ENCODE measurements around the gene ASB4.
"Not testable (repeated sequence)": the region's sequence is repeated elsewhere in the genome, so short reads cannot be mapped to it uniquely, and the experiment has no call there.

Gene ASB4

DNA sequence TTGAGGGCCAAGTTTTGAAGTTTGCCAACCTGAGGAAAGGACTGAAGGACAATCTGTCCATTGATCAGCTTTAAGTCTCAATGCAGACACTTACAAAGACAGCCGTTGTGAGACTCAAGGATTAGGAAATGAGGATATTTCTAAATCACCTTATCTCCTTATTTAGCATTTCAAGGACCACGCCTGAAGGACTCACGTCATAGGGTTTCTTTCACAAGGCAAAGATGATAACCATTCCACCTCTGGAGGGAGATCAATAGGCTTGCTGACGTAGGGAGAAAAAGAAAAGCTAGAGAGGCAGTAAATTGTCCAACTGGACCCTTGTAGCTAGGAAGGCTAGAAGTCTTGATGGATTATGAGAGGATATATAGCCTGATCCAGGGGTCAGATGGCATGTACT lies 3.3 kb upstream of the ASB4 start:
- Histone ChIP-seq H3K27me3 (ENCODE audit: control insufficient read depth, insufficient read depth, low read length) (no peaks in the 10 kb centered on the region), H3K4me2 (ENCODE audit: low read length) (no peak overlapping the region), H3K9me3 (replicated peaks; ENCODE audit: low read length) (no peaks in the 10 kb centered on the region), H3K9ac (ENCODE audit: low read depth, low read length) (no peak overlapping the region), H3K4me1 (ENCODE audit: control insufficient read depth, insufficient read depth, low read length) (peaks cover 9% of the 10 kb centered on the region), H3K36me3 (ENCODE audit: insufficient read depth, low read length) (no peaks in the 10 kb centered on the region), H3K4me3 (ENCODE audit: low read length) (no peak overlapping the region)

DNA sequence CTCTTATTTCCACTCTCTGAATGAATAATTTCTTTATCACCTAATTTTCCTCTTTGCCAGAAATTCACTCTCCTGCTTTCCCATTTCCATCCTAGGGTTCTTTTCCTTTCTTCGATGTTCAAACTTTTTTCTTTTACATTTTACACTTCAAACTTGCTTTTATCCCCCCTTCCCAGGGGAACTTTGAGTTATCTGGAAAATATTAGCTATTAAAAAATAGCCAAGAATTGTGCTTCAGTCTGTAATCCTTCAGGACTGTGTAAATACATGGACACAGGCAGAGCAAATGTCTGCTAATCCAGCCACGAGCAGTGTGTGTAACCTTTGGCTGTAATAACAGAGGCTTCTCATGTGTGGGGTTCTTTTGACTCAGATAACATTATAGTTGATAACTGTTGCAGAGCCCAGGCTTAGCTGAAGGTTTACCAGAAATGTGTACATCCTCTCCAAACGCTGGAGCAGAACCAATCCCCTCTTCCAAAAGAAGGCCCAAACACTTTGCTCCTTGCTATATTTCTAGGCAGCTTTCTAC lies 4.6 kb downstream of the ASB4 start:
- Histone ChIP-seq H3K36me3 (ENCODE audit: insufficient read depth, low read length) (no peaks in the 10 kb centered on the region), H3K4me1 (ENCODE audit: control insufficient read depth, insufficient read depth, low read length) (no peaks in the 10 kb centered on the region), H3K4me3 (ENCODE audit: low read length) (no peak overlapping the region), H3K9me3 (replicated peaks; ENCODE audit: low read length) (no peaks in the 10 kb centered on the region), H3K4me2 (ENCODE audit: low read length) (no peak overlapping the region), H3K27me3 (ENCODE audit: control insufficient read depth, insufficient read depth, low read length) (no peaks in the 10 kb centered on the region), H3K9ac (ENCODE audit: low read depth, low read length) (no peak overlapping the region)

DNA sequence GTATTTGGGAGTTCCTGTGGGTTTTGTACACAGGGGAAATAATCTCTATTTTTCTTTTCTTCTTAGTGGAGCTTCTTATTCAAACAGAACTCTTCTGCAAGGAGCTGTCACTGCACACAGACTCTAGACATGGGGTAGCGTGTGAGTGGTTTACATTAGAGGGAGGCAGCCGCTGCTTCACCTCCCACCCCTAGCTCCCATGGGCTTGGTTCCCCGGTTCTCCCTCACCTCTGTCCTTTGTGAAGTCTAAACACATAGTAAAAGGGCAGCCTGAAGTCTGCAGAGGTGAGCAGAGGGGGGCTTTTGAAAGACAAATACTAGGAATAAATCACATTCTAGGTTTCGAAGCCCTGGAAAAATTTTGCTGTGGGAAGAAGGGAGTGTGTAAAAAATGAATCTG lies 5.5 kb downstream of the ASB4 start:
- Histone ChIP-seq H3K4me3 (ENCODE audit: low read length) (no peak overlapping the region), H3K4me2 (ENCODE audit: low read length) (no peak overlapping the region), H3K4me1 (ENCODE audit: control insufficient read depth, insufficient read depth, low read length) (no peaks in the 10 kb centered on the region), H3K9ac (ENCODE audit: low read depth, low read length) (no peak overlapping the region), H3K9me3 (replicated peaks; ENCODE audit: low read length) (no peaks in the 10 kb centered on the region), H3K36me3 (ENCODE audit: insufficient read depth, low read length) (no peaks in the 10 kb centered on the region), H3K27me3 (ENCODE audit: control insufficient read depth, insufficient read depth, low read length) (no peaks in the 10 kb centered on the region)

- H3K4me2 ChIP-seq (ENCODE audit: low read length) = no peak overlapping the region
- no peak overlapping the region for H3K4me3 ChIP-seq (ENCODE audit: low read length)
- H3K27me3 ChIP-seq (ENCODE audit: control insufficient read depth, insufficient read depth, low read length) = no peaks in the 10 kb centered on the region
- no peaks in the 10 kb centered on the region for H3K36me3 ChIP-seq (ENCODE audit: insufficient read depth, low read length)
- H3K9me3 ChIP-seq (replicated peaks; ENCODE audit: low read length) = no peaks in the 10 kb centered on the region
- H3K4me1 ChIP-seq (ENCODE audit: control insufficient read depth, insufficient read depth, low read length) = no peaks in the 10 kb centered on the region
- H3K9ac ChIP-seq (ENCODE audit: low read depth, low read length) = no peak overlapping the region
Observed at GRCh38 chr7:95491634-95492314, 6.0 kb downstream of the ASB4 start.

DNA sequence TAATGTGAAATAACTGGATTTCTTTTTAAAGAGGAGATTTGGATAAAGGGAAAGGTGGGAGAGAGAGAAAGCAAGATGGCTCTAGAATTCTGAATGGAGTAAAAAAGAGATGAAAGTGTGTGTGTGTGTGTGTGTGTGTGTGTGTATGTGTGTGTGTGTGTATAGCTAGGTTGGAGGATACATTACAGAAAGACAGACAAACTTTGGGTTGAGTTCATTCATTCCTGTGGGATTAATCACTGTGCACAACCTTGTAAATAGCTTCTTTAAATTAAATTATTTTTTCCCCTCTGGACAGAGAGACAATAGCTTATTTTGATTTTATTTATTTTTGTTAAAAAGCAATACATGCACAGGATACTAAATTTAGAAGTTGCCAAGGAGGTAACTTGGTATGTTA lies 7.5 kb downstream of the ASB4 start:
- no peak overlapping the region for H3K9ac ChIP-seq (ENCODE audit: low read depth, low read length)
- H3K4me3 ChIP-seq (ENCODE audit: low read length) = no peak overlapping the region
- H3K4me2 ChIP-seq (ENCODE audit: low read length) = no peak overlapping the region
- no peaks in the 10 kb centered on the region for H3K4me1 ChIP-seq (ENCODE audit: control insufficient read depth, insufficient read depth, low read length)
- no peaks in the 10 kb centered on the region for H3K36me3 ChIP-seq (ENCODE audit: insufficient read depth, low read length)
- H3K27me3 ChIP-seq (ENCODE audit: control insufficient read depth, insufficient read depth, low read length) = no peaks in the 10 kb centered on the region
- H3K9me3 ChIP-seq (replicated peaks; ENCODE audit: low read length) = no peaks in the 10 kb centered on the region

- Histone ChIP-seq H3K9me3 (replicated peaks; ENCODE audit: low read length) (no peaks in the 10 kb centered on the region), H3K4me1 (ENCODE audit: control insufficient read depth, insufficient read depth, low read length) (no peaks in the 10 kb centered on the region), H3K27me3 (ENCODE audit: control insufficient read depth, insufficient read depth, low read length) (no peaks in the 10 kb centered on the region), H3K4me2 (ENCODE audit: low read length) (no peak overlapping the region), H3K36me3 (ENCODE audit: insufficient read depth, low read length) (no peaks in the 10 kb centered on the region), H3K9ac (ENCODE audit: low read depth, low read length) (no peak overlapping the region), H3K4me3 (ENCODE audit: low read length) (no peak overlapping the region)
Observed at GRCh38 chr7:95493844-95494243, 8.1 kb downstream of the ASB4 start.

GRCh38 chr7:95501261-95501832 lies 15.6 kb downstream of the ASB4 start:
- Histone ChIP-seq H3K4me1 (ENCODE audit: control insufficient read depth, insufficient read depth, low read length) (peaks cover 3% of the 10 kb centered on the region), H3K4me3 (ENCODE audit: low read length) (no peak overlapping the region), H3K9me3 (replicated peaks; ENCODE audit: low read length) (no peaks in the 10 kb centered on the region), H3K27me3 (ENCODE audit: control insufficient read depth, insufficient read depth, low read length) (no peaks in the 10 kb centered on the region), H3K9ac (ENCODE audit: low read depth, low read length) (no peak overlapping the region), H3K36me3 (ENCODE audit: insufficient read depth, low read length) (no peaks in the 10 kb centered on the region), H3K4me2 (ENCODE audit: low read length) (no peak overlapping the region)

DNA sequence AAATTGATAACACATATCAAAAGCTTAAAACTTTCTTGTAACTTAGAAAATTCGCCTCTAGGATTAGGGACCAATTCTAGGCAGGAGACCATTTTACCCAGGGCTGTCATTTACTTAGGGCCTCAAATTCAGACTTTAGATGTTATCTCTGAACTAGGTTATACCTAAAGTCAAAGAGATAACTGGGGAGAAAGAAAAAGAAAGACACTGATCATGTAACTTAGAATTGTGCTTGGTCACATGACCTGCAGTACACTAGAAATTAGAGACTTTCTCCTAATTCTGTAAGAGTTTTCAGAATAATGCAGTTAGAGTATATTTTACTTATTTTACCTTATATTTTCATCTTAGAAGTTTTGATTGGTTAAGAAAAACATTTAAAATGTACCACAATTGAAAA lies 16.7 kb downstream of the ASB4 start:
- Histone ChIP-seq H3K4me2 (ENCODE audit: low read length) (no peak overlapping the region), H3K36me3 (ENCODE audit: insufficient read depth, low read length) (no peaks in the 10 kb centered on the region), H3K9ac (ENCODE audit: low read depth, low read length) (no peak overlapping the region), H3K27me3 (ENCODE audit: control insufficient read depth, insufficient read depth, low read length) (peaks cover 1% of the 10 kb centered on the region), H3K9me3 (replicated peaks; ENCODE audit: low read length) (no peaks in the 10 kb centered on the region), H3K4me3 (ENCODE audit: low read length) (no peak overlapping the region), H3K4me1 (ENCODE audit: control insufficient read depth, insufficient read depth, low read length) (peaks cover 3% of the 10 kb centered on the region)

DNA sequence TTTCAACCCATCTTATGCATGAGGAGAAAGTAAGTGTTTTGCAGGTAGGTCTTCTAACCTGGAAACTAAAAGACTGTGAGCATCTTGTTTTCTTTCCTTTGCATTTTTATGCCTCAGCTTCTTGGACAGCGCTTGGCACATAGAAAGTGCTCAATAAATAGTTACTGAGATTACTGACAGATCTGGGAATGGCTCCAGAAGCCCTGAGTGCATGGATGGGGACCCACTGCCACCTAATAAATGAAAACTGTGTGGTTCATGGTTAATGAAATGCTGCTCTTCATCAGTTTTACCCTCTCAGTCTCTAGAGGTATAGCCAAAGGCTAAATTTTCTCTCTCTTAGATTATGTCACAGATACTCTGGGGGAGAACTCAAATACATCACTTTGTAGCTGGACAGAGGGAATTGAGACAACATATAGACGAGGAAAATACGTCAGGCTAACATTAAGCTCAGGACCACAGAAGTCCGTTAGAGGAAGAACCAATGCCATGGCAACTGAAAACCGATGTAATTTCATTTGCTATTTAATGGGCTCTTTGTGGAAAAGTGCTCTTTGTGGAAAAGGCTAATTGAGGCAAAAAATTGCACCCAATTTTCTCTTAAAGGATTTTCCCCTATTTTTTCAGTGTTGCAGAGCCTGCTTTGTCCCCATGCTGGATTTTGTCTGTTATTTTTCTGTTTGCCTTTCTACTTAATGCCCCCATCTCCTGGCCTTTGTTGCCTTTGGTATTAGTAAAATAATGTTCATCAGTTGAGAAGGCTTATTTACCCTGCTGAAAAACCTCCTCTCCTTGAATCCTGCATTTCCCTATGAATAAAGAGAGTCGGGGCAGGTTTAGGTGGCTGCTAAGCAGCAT lies 17.8 kb downstream of the ASB4 start:
- H3K27me3 ChIP-seq (ENCODE audit: control insufficient read depth, insufficient read depth, low read length) = peaks cover 7% of the 10 kb centered on the region
- H3K4me1 ChIP-seq (ENCODE audit: control insufficient read depth, insufficient read depth, low read length) = peaks cover 3% of the 10 kb centered on the region
- no peaks in the 10 kb centered on the region for H3K9me3 ChIP-seq (replicated peaks; ENCODE audit: low read length)
- H3K36me3 ChIP-seq (ENCODE audit: insufficient read depth, low read length) = no peaks in the 10 kb centered on the region
- H3K4me3 ChIP-seq (ENCODE audit: low read length) = no peak overlapping the region
- no peak overlapping the region for H3K4me2 ChIP-seq (ENCODE audit: low read length)
- H3K9ac ChIP-seq (ENCODE audit: low read depth, low read length) = no peak overlapping the region

DNA sequence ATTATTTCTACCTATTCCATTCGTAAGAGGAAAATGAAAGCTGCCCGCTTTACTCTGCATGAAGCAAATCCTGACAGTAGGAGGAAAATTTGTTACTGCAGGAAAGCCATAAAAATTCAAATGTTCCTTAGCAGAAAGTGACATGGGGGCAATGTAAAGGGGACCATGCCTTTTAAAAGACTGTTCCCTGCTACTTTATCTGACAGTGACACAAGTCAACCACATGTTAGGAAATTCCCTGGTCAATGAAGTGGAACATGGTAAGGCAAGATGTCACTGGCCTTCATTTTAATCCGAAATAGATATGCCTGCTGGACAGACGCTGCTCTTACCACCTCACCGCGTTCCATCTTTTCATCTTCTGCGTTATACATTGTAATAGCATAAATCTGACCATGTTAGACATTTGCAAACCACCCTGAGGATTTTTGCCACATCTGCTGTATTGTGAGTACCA lies 18.4 kb downstream of the ASB4 start:
- H3K4me1 ChIP-seq (ENCODE audit: control insufficient read depth, insufficient read depth, low read length); H3K9ac ChIP-seq (ENCODE audit: low read depth, low read length); H3K4me2 ChIP-seq (ENCODE audit: low read length); H3K36me3 ChIP-seq (ENCODE audit: insufficient read depth, low read length); H3K4me3 ChIP-seq (ENCODE audit: low read length); H3K9me3 ChIP-seq (replicated peaks; ENCODE audit: low read length): not testable (repeated sequence)
- H3K27me3 ChIP-seq (ENCODE audit: control insufficient read depth, insufficient read depth, low read length) = peaks cover 11% of the 10 kb centered on the region

GRCh38 chr7:95508780-95509179 lies 23.0 kb downstream of the ASB4 start:
- H3K9me3 ChIP-seq (replicated peaks; ENCODE audit: low read length) = no peaks in the 10 kb centered on the region

More at GRCh38 chr7:95508780-95509179, 23.0 kb downstream of the ASB4 start:
- no peak overlapping the region for H3K4me3 ChIP-seq (ENCODE audit: low read length)
- no peak overlapping the region for H3K9ac ChIP-seq (ENCODE audit: low read depth, low read length)
- peaks cover 2% of the 10 kb centered on the region for H3K4me1 ChIP-seq (ENCODE audit: control insufficient read depth, insufficient read depth, low read length)
- H3K4me2 ChIP-seq (ENCODE audit: low read length) = no peak overlapping the region
- no peaks in the 10 kb centered on the region for H3K36me3 ChIP-seq (ENCODE audit: insufficient read depth, low read length)
- H3K27me3 ChIP-seq (ENCODE audit: control insufficient read depth, insufficient read depth, low read length) = peaks cover 16% of the 10 kb centered on the region
